Measurements from ENCODE around the gene KRT24.

KRT24 gene

DNA sequence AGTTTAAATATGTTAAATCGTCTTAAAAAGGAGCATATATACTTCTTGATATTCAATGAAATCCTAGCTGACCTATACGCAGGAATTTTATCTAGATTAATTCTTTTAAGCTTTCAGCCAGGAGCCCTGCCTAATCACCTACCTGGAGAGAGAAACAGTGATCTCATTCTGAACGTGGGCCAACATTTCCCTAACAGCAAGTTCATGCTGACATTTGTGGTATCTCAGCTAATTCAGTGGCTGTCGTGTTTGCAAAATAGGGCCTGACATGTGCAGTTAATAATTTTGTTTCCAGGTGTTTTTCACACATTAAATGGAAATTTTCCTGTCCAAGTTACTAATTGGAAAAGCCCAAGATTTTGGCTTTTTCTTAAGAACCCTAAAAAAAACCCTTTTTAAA, 17.4 kb downstream of the KRT24 start:
- TF ChIP-seq TAF1 (IDR thresholded peaks at IDR 0.05; ENCODE audit: borderline replicate concordance, insufficient read depth, low read length) (no peak), SIN3A (IDR thresholded peaks at IDR 0.05; ENCODE audit: borderline replicate concordance, insufficient read depth, low read length) (no peak), REST (IDR thresholded peaks at IDR 0.05; ENCODE audit: insufficient read depth in 1 of 2, low read depth in 2 of 2, low read length in 2 of 2) (no peak), POLR2AphosphoS5 (IDR thresholded peaks at IDR 0.05; ENCODE audit: low read depth, low read length) (no peak), FOXP2 (optimal IDR thresholded peaks at IDR 0.05; ENCODE audit: borderline replicate concordance, extremely low read depth, extremely low read length, insufficient read depth) (no peak)

GRCh38 chr17:40680998-40681397, 22.6 kb downstream of the KRT24 start:
- TF ChIP-seq TAF1 (IDR thresholded peaks at IDR 0.05; ENCODE audit: borderline replicate concordance, insufficient read depth, low read length) (no peak), REST (IDR thresholded peaks at IDR 0.05; ENCODE audit: insufficient read depth in 1 of 2, low read depth in 2 of 2, low read length in 2 of 2) (no peak), POLR2AphosphoS5 (IDR thresholded peaks at IDR 0.05; ENCODE audit: low read depth, low read length) (no peak), FOXP2 (optimal IDR thresholded peaks at IDR 0.05; ENCODE audit: borderline replicate concordance, extremely low read depth, extremely low read length, insufficient read depth) (no peak), SIN3A (IDR thresholded peaks at IDR 0.05; ENCODE audit: borderline replicate concordance, insufficient read depth, low read length) (no peak)

- TF ChIP-seq TAF1 (IDR thresholded peaks at IDR 0.05; ENCODE audit: borderline replicate concordance, insufficient read depth, low read length), result no peak
- no peak for TF ChIP-seq FOXP2 (optimal IDR thresholded peaks at IDR 0.05; ENCODE audit: borderline replicate concordance, extremely low read depth, extremely low read length, insufficient read depth)
- TF ChIP-seq POLR2AphosphoS5 (IDR thresholded peaks at IDR 0.05; ENCODE audit: low read depth, low read length), result no peak
- no peak for TF ChIP-seq SIN3A (IDR thresholded peaks at IDR 0.05; ENCODE audit: borderline replicate concordance, insufficient read depth, low read length)
- no peak for TF ChIP-seq REST (IDR thresholded peaks at IDR 0.05; ENCODE audit: insufficient read depth in 1 of 2, low read depth in 2 of 2, low read length in 2 of 2)
These were observed 24.0 kb downstream of the KRT24 start for GRCh38 chr17:40679523-40679907.

- TF ChIP-seq TAF1 (IDR thresholded peaks at IDR 0.05; ENCODE audit: borderline replicate concordance, insufficient read depth, low read length) (no peak), FOXP2 (optimal IDR thresholded peaks at IDR 0.05; ENCODE audit: borderline replicate concordance, extremely low read depth, extremely low read length, insufficient read depth) (no peak), REST (IDR thresholded peaks at IDR 0.05; ENCODE audit: insufficient read depth in 1 of 2, low read depth in 2 of 2, low read length in 2 of 2) (no peak)
These were observed 24.5 kb downstream of the KRT24 start for GRCh38 chr17:40678902-40679522.

- TF ChIP-seq FOXP2 (optimal IDR thresholded peaks at IDR 0.05; ENCODE audit: borderline replicate concordance, extremely low read depth, extremely low read length, insufficient read depth) (no peak), REST (IDR thresholded peaks at IDR 0.05; ENCODE audit: insufficient read depth in 1 of 2, low read depth in 2 of 2, low read length in 2 of 2) (no peak), TAF1 (IDR thresholded peaks at IDR 0.05; ENCODE audit: borderline replicate concordance, insufficient read depth, low read length) (no peak), SIN3A (IDR thresholded peaks at IDR 0.05; ENCODE audit: borderline replicate concordance, insufficient read depth, low read length) (no peak), POLR2AphosphoS5 (IDR thresholded peaks at IDR 0.05; ENCODE audit: low read depth, low read length) (no peak)
These were observed 27.6 kb downstream of the KRT24 start for GRCh38 chr17:40675905-40676304.
